DND-41 (cell line): ENCODE results near the gene MAGT1.
"Not testable (repeated sequence)": the region's sequence is repeated elsewhere in the genome, so short reads cannot be mapped to it uniquely, and the experiment has no call there.

Experiments
- CTCF ChIP-seq: IDR thresholded peaks from 2 replicates; pipeline ENCODE4 v1.5.1; 2012; ENCODE audit warnings: borderline replicate concordance, low read length, moderate library complexity, mild to moderate bottlenecking; ENCODE audit not compliant: poor library complexity, severe bottlenecking; ENCODE audit errors: extremely low read depth
- EZH2 ChIP-seq: IDR thresholded peaks from 3 replicates; pipeline ENCODE4 v1.6.1; 2012; ENCODE audit warnings: borderline replicate concordance, low read depth, mild to moderate bottlenecking, moderate library complexity, low read length, inconsistent platforms; ENCODE audit not compliant: severe bottlenecking

- not testable (repeated sequence) for TF ChIP-seq CTCF, EZH2
Observed at GRCh38 chrX:77821989-77822388, 73.2 kb downstream of the MAGT1 start.
